GM12892 (cell line): ENCODE measurements around the gene XKR7. TPM values are rescaled to one million over a fixed set of nuclear protein-coding genes. Genes with fewer than 3 reads are reported as not detected.
"Not testable (repeated sequence)": the region's sequence is repeated elsewhere in the genome, so short reads cannot be mapped to it uniquely, and the experiment has no call there.

Source experiments
- DNase-seq: peaks from one replicate; pipeline ENCODE4 v3.0.0; 2011; ENCODE audit not compliant: insufficient read length
- FAIRE-seq: peaks from 2 replicates; lab custom pipeline; 2011; peaks lifted over from hg19 to GRCh38; lab: Jason Lieb, UNC
- POLR2A ChIP-seq: IDR thresholded peaks from 2 replicates; pipeline ENCODE4 v1.6.1; 2011; ENCODE audit warnings: low read depth, low read length, control low read depth
- POLR2AphosphoS5 ChIP-seq: IDR thresholded peaks from 2 replicates; pipeline ENCODE4 v1.6.1; 2011; ENCODE audit warnings: low read depth, low read length, control low read depth
- TAF1 ChIP-seq: IDR thresholded peaks from 2 replicates; pipeline ENCODE4 v1.6.1; 2011; ENCODE audit warnings: low read depth, mild to moderate bottlenecking, control low read depth, low read length, borderline replicate concordance
- polyA plus RNA-seq: library from polyadenylated mRNA; unstranded; fragments of >200 nt; gene quantifications from one replicate; pipeline ENCODE4 v1.2.1, GENCODE V29; 2012; ENCODE audit warnings: missing spikeins, inconsistent platforms; ENCODE audit not compliant: missing spikeins

XKR7 gene
- not detected for polyA plus RNA-seq

- TF ChIP-seq POLR2AphosphoS5: no peak
- no peak for TF ChIP-seq TAF1
- no peak for TF ChIP-seq POLR2A
- DNase-seq (no peak), FAIRE-seq (no peak)
Measured at GRCh38 chr20:31967830-31968249, at the start of gene XKR7. XKR7 (plus strand) TSS chr20:31968151; CDS start chr20:31968176, 25 bp downstream.

GRCh38 chr20:31918466-31919105 is 49.4 kb upstream of the XKR7 start:
- FAIRE-seq (no peak), DNase-seq (no peak)

GRCh38 chr20:31919410-31920155 is 48.4 kb upstream of the XKR7 start:
- TF ChIP-seq POLR2A (no peak), POLR2AphosphoS5 (no peak), TAF1 (no peak)
- DNase-seq (no peak), FAIRE-seq (no peak)

More at GRCh38 chr20:31918466-31919105, 49.4 kb upstream of the XKR7 start:
- TF ChIP-seq POLR2A (no peak), TAF1 (no peak), POLR2AphosphoS5 (no peak)

GRCh38 chr20:31920275-31920855 is 47.6 kb upstream of the XKR7 start:
- DNase-seq (no peak), FAIRE-seq (no peak)
- TF ChIP-seq TAF1 (no peak), POLR2A (no peak), POLR2AphosphoS5 (no peak)

- not testable (repeated sequence) for FAIRE-seq, DNase-seq
Measured at GRCh38 chr20:31921480-31921879, 46.5 kb upstream of the XKR7 start.

- TF ChIP-seq POLR2AphosphoS5: no peak
- DNase-seq: no peak
- no peak for FAIRE-seq
Measured at GRCh38 chr20:31922181-31922580, 45.8 kb upstream of the XKR7 start.

GRCh38 chr20:31922588-31922987 is 45.4 kb upstream of the XKR7 start:
- DNase-seq (no peak), FAIRE-seq (no peak)
- TF ChIP-seq TAF1 (no peak), POLR2A (no peak), POLR2AphosphoS5 (no peak)

- DNase-seq (peak; percentile 40), FAIRE-seq (peak; percentile 58)
- no peak for TF ChIP-seq POLR2AphosphoS5
- no peak for TF ChIP-seq TAF1
- TF ChIP-seq POLR2A: no peak
Measured at GRCh38 chr20:31923388-31924331, 44.3 kb upstream of the XKR7 start.

- DNase-seq (no peak), FAIRE-seq (no peak)
- no peak for TF ChIP-seq POLR2AphosphoS5
- TF ChIP-seq POLR2A: no peak
- no peak for TF ChIP-seq TAF1
Measured at GRCh38 chr20:31924561-31924960, 43.4 kb upstream of the XKR7 start.

- no peak for TF ChIP-seq TAF1
- no peak for DNase-seq
- no peak for FAIRE-seq
Measured at GRCh38 chr20:31925631-31926030, 42.3 kb upstream of the XKR7 start.

- DNase-seq (no peak), FAIRE-seq (no peak)
- TF ChIP-seq TAF1 (no peak), POLR2AphosphoS5 (no peak), POLR2A (no peak)
Measured at GRCh38 chr20:31926493-31926892, 41.5 kb upstream of the XKR7 start.
